Calu3 (cell line): ENCODE data around the gene S1PR3. TPM values are rescaled to one million over a fixed set of nuclear protein-coding genes. Genes with fewer than 3 reads are reported as not detected.

Experiments used
- BruUV-seq: library from RNA; stranded (reverse); fragments of 400-500 nt; replicated peaks from 2 replicates; lab custom pipeline; 2021; lab: Mats Ljungman, UMichigan
- CTCF ChIA-PET: fragments of 300-600 bp; sonication (Branson Sonifier 250); formaldehyde crosslinking; loops from one replicate; lab custom pipeline; 2022; ENCODE audit warnings: antibody characterized with exemption; lab: Charles Lee
- DNase-seq: peaks from one replicate; pipeline ENCODE4 v3.0.0; 2022
- H3K27ac Mint-ChIP-seq: one replicate; pipeline ENCODE4 v1.8.0; 2022; ENCODE audit warnings: mixed read lengths; ENCODE audit not compliant: unreplicated experiment
- H3K27me3 Mint-ChIP-seq: one replicate; pipeline ENCODE4 v1.8.0; 2022; ENCODE audit warnings: mixed read lengths; ENCODE audit not compliant: unreplicated experiment
- H3K36me3 Mint-ChIP-seq: one replicate; pipeline ENCODE4 v1.8.0; 2022; ENCODE audit warnings: mild to moderate bottlenecking, moderate library complexity, mixed read lengths; ENCODE audit not compliant: insufficient read depth, unreplicated experiment
- H3K4me1 Mint-ChIP-seq: one replicate; pipeline ENCODE4 v1.8.0; 2022; ENCODE audit warnings: mild to moderate bottlenecking, low read depth, mixed read lengths; ENCODE audit not compliant: unreplicated experiment
- H3K4me3 Mint-ChIP-seq: one replicate; pipeline ENCODE4 v1.8.0; 2022; ENCODE audit warnings: mild to moderate bottlenecking, low read depth, moderate library complexity, mixed read lengths; ENCODE audit not compliant: unreplicated experiment
- H3K9me3 Mint-ChIP-seq: one replicate; pipeline ENCODE4 v1.8.0; 2022; ENCODE audit warnings: low read depth, mixed read lengths; ENCODE audit not compliant: unreplicated experiment
- intact Hi-C: fragments of 100-400 bp; cut with micrococcal nuclease; formaldehyde crosslinking; loops from one replicate; pipeline ENCODE4 v1.10.0; 2022; ENCODE audit not compliant: unreplicated experiment
- total RNA-seq: library from RNA; stranded (reverse); gene quantifications from 2 replicates; pipeline ENCODE4 v1.2.3, GENCODE V29; 2022
- TF ChIP-seq, protein P1 (sequence below): fragments of 200-600 bp; IDR thresholded peaks from one replicate; pipeline ENCODE4 v1.8.0; 2022; ENCODE audit warnings: antibody characterized with exemption; ENCODE audit not compliant: unreplicated experiment

Gene S1PR3
- total RNA-seq, 1 experiment from 2014 or later = 0.66 TPM

DNA sequence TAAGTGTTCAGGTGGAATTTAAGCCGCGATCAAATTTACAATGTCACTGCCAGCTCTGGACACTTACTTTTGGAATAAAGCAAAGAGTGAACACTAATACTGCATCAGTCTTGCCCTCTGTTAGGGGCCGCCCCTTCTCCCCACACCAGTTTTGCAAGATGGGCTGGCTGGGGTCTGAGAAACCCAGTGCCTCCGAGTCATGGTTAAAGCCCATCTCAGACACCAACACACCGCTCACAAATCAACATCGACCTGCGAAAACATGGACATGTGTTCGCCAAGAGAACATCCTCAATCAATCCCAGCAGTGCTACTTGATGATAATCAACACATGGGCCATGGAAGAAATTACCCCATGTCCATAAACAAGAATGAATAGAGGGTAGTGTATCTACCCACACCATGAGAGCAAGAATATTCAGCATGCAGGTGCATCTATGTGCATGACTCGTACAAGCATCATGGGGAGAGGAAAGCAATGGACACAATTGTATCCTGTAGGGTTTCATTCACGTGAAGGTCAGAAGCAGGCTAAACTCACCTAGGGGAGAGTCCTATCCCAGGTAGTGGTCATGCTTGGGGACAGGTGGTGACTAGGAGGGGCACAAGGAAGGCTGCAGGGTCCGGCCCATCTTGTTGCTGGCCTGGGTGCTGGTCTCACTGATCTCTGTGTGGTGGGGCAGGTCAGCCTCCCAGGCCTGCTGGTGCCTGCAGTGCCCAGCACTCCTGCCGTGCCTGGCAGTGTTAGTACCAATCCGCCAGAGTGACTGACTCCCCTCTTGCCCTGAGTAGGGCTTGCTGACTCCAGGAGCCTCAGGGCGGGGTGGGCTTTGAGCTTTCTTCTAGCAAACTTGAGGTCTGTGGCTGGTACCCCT is 5.0 kb downstream of the S1PR3 start:
- no peak overlapping the region for H3K4me3 Mint-ChIP-seq
- no peak overlapping the region for H3K27ac Mint-ChIP-seq
- intact Hi-C loops = loop anchor here (5.0 kb wide), 1 partner anchor 889 kb away; no protein-coding TSS in a partner anchor
- BruUV-seq = no TSS peak
- no peaks in the 10 kb centered on the region for H3K36me3 Mint-ChIP-seq
- no peak for DNase-seq
- H3K9me3 Mint-ChIP-seq = no peaks in the 10 kb centered on the region
- H3K4me1 Mint-ChIP-seq = no peaks in the 10 kb centered on the region
- CTCF ChIA-PET = no interaction called here
- no peaks in the 10 kb centered on the region for H3K27me3 Mint-ChIP-seq
- TF ChIP-seq, protein P1, sequence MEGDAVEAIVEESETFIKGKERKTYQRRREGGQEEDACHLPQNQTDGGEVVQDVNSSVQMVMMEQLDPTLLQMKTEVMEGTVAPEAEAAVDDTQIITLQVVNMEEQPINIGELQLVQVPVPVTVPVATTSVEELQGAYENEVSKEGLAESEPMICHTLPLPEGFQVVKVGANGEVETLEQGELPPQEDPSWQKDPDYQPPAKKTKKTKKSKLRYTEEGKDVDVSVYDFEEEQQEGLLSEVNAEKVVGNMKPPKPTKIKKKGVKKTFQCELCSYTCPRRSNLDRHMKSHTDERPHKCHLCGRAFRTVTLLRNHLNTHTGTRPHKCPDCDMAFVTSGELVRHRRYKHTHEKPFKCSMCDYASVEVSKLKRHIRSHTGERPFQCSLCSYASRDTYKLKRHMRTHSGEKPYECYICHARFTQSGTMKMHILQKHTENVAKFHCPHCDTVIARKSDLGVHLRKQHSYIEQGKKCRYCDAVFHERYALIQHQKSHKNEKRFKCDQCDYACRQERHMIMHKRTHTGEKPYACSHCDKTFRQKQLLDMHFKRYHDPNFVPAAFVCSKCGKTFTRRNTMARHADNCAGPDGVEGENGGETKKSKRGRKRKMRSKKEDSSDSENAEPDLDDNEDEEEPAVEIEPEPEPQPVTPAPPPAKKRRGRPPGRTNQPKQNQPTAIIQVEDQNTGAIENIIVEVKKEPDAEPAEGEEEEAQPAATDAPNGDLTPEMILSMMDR = no peak

DNA sequence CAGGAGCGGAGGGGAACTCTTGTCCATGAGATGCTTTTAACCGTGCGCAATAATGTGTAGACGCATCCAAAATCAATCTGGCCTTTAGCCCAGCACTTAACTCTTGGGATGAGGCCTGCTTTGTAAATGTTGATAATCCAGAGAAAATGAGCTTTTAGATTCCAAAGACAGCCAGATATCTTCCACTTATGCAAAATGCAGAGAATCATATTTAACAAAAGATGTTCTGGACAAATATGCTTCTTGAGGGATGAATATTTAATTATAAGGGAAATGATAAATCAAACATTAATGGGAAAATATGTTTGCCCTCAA is 5.6 kb downstream of the S1PR3 start:
- H3K9me3 Mint-ChIP-seq = no peaks in the 10 kb centered on the region
- no TSS peak for BruUV-seq
- no peak overlapping the region for H3K4me3 Mint-ChIP-seq
- H3K36me3 Mint-ChIP-seq = no peaks in the 10 kb centered on the region
- intact Hi-C loops = loop anchor here (5.0 kb wide), 1 partner anchor 890 kb away; no protein-coding TSS in a partner anchor
- TF ChIP-seq, protein P1 = no peak
- H3K4me1 Mint-ChIP-seq = no peaks in the 10 kb centered on the region
- no peaks in the 10 kb centered on the region for H3K27me3 Mint-ChIP-seq
- CTCF ChIA-PET = no interaction called here
- no peak overlapping the region for H3K27ac Mint-ChIP-seq
- DNase-seq = no peak

- no peaks in the 10 kb centered on the region for H3K4me1 Mint-ChIP-seq
- TF ChIP-seq, protein P1 = no peak
- intact Hi-C loops = loop anchor here (5.0 kb wide), 1 partner anchor 890 kb away; no protein-coding TSS in a partner anchor
- no peak overlapping the region for H3K27ac Mint-ChIP-seq
- CTCF ChIA-PET = no interaction called here
- DNase-seq = no peak
- no peaks in the 10 kb centered on the region for H3K9me3 Mint-ChIP-seq
- no peak overlapping the region for H3K4me3 Mint-ChIP-seq
- H3K27me3 Mint-ChIP-seq = no peaks in the 10 kb centered on the region
- H3K36me3 Mint-ChIP-seq = no peaks in the 10 kb centered on the region
- no TSS peak for BruUV-seq
Measured at GRCh38 chr9:88997646-88998045, 6.4 kb downstream of the S1PR3 start.

DNA sequence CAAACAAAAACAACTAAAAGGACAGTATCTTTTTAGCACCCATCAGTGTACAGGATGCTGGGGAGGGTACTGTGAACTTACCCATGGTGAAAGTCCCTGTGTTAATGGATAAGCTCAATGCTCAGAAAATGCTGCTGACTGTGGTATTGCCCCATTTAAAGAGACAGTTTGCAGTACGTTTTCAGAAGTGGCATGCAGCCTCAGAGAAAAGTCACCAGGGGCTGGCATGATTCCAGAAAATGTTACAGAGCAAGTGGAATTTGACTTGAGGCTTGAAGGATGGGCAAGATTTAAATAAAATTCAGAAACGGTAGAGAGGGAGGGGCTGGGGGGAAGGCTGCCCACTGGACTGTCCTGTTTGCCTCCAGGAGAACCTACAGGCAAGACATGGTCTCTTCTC is 7.2 kb downstream of the S1PR3 start:
- no peak overlapping the region for H3K27ac Mint-ChIP-seq
- no peaks in the 10 kb centered on the region for H3K9me3 Mint-ChIP-seq
- no peaks in the 10 kb centered on the region for H3K27me3 Mint-ChIP-seq
- no TSS peak for BruUV-seq
- TF ChIP-seq, protein P1 = no peak
- CTCF ChIA-PET = no interaction called here
- intact Hi-C loops = loop anchor here (5.0 kb wide), 1 partner anchor 891 kb away; no protein-coding TSS in a partner anchor
- H3K4me1 Mint-ChIP-seq = no peaks in the 10 kb centered on the region
- H3K36me3 Mint-ChIP-seq = no peaks in the 10 kb centered on the region
- H3K4me3 Mint-ChIP-seq = no peak overlapping the region
- DNase-seq = no peak
